HG03159 (cell line): ENCODE measurements around the gene LAMB1.

Experiments
- ATAC-seq: cut with Tn5 transposase; IDR thresholded peaks from one replicate; pipeline ENCODE4 v1.9.1; 2021; ENCODE audit warnings: mild to moderate bottlenecking, moderate library complexity; ENCODE audit not compliant: unreplicated experiment

The LAMB1 gene

GRCh38 chr7:107999779-108000560, 3.0 kb downstream of the LAMB1 start:
- no peak for ATAC-seq

- no peak for ATAC-seq
Observed at GRCh38 chr7:107998660-107999480, 4.1 kb downstream of the LAMB1 start.

GRCh38 chr7:107998150-107998549, 4.8 kb downstream of the LAMB1 start:
- ATAC-seq = no peak

DNA sequence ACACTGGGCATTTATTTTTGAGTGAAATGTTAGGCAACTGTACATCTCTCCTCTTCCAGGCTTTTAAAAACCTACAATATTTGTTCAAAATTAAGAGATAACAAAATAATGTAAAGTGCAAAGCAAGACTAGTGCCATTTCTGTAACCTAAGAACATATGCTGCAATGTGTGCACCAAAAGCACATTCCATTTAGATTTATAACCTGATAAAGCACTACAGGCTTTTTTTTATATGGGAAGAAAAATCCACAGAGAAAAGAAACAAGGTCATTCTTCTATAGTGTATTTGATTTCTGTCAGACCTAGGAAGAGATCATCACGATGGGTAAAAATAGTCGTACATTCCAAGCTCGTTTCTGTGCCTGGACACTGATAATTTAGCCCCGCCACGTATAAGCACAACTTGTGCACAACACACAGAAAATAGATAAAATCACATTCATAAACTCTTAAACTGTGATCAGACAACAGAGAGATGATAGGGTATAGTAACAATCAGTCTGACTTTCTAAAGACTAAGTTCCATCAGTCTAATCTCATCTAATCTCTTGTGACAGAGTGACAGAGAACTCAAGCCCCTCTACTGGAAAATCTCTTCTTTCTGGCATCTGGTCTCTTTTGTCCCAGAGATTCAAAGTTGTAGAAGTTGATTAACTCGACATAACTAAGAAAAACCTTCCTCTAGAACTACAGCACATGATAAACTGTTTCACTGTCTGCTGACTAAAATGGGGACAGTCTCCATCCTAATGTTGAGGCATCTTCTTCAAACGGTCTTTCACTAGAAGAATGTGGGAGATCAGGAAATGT, 6.7 kb downstream of the LAMB1 start:
- ATAC-seq = no peak

GRCh38 chr7:107995184-107996071, 7.5 kb downstream of the LAMB1 start:
- no peak for ATAC-seq

GRCh38 chr7:107994421-107995030, 8.4 kb downstream of the LAMB1 start:
- no peak for ATAC-seq

DNA sequence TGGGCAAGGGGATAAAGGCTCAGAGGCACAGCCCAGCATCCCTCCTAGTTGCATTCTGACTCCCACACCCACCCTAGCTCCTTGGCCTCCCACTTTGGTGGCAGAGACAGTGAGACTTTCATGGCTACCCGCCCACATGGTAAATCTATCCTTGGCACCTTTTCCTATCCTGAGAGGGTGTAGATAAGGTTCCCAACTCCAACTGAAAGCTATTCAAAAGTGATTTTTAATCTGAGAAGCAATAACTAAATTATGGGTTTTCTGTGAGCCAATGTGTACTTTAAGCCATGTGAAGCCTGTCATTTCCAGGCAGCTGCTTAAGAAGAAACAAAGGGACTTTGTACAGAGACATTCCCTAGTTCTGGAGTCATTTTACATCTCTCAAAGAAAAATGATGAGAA, 9.1 kb downstream of the LAMB1 start:
- ATAC-seq = no peak

DNA sequence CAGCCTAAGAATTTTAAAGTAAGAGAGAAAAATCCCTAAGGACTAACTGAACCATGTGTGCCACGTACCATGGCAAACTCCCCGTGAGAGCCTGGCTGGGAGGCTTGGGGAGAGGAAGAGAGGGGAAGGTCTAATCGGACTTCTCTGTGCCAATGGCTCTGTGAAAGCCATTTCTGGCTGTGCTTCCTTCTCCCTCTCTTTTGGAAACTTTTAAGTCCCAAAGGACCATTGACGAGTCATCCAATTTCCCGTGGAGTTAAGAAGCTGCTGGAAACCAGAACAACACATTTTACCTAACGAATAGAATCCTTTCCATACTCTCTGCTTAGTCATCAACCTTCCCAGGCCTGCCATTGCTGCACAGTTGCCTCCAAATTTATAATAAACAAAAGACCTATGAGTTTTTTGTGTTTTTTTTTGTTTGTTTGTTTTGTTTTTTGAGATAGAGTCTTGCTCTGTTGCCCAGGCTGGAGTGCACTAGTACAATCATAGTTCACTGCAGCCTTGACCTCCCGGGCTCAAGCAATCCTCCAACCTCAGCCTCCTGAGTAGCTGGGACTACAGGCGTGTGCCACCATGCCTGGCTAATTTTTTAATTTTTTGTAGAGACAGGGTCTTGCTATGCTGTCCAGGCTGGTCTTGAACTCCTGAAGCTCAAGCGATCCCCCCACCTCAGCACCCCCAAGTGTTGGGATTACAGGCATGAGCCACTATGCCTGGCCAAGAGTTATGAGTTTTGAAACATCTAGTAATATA, 13.2 kb downstream of the LAMB1 start:
- no peak for ATAC-seq

DNA sequence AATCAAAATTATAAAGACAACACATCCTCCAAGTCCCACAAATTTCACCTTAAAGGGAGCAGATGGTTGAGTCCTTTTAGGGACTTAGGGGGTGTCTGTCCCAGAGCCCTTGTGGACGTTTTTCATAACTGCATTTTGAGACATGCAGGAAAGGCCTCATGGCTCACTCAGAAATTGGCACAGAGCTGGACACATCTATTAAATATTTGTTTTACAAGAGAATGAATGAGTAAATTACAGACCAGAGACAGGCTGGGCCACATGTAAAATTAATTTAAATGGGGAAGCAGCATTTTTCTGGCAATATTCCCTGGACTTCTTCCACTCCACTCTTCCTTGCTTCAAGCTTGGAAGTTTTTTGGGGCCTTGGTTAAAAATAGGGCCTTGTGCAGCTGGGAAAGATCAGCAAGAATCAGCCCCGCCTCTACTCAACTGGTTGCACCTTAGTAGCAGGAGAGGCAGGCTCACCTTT, 20.0 kb downstream of the LAMB1 start:
- ATAC-seq = no peak

- no peak for ATAC-seq
Observed at GRCh38 chr7:107982042-107982840, 20.7 kb downstream of the LAMB1 start.

DNA sequence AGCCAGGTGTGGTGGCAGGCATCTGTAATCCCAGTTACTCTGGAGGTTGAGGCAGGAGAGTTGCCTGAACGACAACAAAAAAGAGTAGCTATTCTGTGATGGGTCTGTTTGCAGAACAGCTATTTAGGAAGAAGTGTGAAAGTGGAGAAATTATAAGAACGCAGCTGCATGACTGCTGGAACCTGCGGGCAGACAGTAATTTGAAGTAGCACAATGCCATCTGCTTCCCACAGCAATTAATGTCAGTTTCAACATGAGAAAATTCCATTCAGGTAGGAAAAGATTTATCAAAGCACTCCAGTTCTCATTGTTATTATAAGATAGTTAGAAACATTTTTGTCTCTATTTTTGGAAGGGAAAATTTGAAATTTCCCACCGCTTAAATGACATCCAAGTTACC, 21.5 kb downstream of the LAMB1 start:
- ATAC-seq = no peak

GRCh38 chr7:107980671-107981190, 22.2 kb downstream of the LAMB1 start:
- ATAC-seq = no peak

GRCh38 chr7:107980171-107980570, 22.8 kb downstream of the LAMB1 start:
- no peak for ATAC-seq

GRCh38 chr7:107978815-107979408, 24.0 kb downstream of the LAMB1 start:
- no peak for ATAC-seq

DNA sequence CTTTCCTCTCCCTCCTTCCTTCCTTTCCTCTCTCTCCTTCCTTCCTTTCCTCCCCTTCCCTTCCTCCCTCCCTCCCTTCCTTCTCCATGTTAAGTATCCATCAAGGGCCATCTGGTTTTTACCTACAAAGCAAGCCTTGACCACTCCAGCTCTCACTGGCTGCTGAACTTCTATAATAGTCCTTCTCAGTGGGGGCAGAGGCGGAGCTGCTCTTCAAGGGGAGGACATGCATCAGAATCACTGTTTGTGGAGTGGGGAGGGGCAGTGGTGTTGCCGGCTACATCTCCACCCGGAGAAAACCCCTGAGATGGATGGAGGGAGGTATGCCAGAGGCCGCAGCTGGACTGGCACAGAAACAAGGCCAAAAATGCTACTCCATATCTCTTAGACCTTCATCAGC, 25.9 kb downstream of the LAMB1 start:
- ATAC-seq = no peak

DNA sequence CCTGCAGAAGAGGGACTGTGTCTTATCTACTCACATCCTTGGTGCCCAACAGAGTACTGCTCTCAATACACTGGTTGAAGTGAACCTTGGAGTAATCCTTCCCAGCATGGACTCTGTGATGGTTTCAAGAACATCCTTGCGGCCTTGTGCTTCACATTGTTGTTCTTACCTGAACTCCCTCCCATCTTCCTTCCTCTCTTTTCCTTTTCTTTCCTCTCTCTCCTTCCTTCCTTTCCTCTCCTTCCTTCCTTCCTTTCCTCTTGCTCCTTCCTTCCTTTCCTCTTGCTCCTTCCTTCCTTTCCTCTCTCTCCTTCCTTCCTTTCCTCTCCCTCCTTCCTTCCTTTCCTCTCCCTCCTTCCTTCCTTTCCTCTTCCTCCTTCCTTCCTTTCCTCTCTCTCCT, 26.3 kb downstream of the LAMB1 start:
- no peak for ATAC-seq

GRCh38 chr7:107975394-107976013, 27.5 kb downstream of the LAMB1 start:
- no peak for ATAC-seq
